HG03064 (cell line): ENCODE measurements around the gene IFT43.

ENCODE experiments used
- ATAC-seq: cut with Tn5 transposase; IDR thresholded peaks from one replicate; pipeline ENCODE4 v1.9.1; 2021; ENCODE audit warnings: low read depth; ENCODE audit not compliant: unreplicated experiment

IFT43 gene

DNA sequence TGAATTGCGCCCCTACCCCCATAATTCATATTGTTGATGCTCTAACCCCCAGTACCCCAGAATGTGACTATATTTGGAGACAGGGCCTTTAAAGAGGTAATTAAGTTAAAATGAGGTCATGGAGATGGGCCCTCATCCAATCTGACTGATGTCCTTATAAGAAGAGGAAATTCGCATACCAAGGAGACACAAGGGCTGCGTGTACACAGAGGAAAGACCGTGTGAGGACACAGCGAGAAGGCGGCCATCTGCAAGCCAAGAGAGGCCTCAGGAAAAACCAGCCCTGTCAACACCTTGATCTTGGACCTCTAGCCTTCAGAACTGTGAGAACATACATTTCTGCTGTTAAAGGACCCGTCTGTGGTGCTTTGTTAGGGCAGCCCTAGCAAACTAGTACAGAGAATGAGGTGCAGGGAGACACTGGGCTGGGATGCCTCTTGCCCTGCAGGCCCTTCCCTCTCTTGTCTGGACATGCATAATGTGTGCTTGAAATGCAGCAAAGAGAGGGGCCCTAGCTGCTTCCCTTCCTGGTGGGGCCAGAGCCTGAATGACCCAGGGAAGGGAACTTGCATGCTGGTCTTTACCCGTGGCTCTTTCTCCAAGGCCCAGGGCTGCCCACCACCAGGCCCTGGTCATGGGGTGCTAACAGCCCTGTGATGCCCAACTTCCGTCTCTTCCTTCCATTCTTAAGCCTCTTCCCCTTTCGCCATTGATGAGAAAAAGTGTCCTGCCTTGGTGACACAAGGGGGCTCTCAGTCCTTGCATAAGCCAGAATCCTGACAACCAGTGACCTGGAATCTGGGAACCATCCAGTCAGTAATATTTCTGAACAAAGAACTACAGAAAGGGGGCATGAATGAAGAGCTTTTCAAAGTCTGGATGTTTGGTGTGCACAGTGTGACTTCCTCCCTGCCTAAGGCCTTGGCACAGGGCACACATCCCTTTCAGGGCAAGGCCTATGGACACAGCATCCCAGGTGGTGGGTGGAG, 116.1 kb downstream of the IFT43 start:
- no peak for ATAC-seq

- no peak for ATAC-seq
These were observed 119.3 kb downstream of the IFT43 start for GRCh38 chr14:76104802-76105355.

DNA sequence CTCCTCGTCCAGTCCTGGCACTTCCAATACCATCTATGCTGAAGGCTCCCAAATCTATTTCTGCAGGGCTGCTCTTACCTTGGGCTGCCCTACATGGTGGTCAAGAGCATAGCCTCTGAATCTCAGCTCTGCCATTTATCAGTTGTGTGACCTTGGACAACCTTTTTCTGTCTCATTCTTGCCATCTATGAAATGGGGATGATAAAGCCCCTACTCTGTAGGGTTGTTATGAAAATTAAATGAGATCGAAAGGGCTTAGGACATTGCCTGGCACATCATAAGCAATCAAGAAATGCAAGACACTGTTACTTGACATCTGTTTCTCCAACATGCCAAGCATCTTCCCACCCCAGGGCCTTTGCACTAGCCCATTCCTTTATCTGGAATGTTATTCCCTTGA, 120.6 kb downstream of the IFT43 start:
- no peak for ATAC-seq

DNA sequence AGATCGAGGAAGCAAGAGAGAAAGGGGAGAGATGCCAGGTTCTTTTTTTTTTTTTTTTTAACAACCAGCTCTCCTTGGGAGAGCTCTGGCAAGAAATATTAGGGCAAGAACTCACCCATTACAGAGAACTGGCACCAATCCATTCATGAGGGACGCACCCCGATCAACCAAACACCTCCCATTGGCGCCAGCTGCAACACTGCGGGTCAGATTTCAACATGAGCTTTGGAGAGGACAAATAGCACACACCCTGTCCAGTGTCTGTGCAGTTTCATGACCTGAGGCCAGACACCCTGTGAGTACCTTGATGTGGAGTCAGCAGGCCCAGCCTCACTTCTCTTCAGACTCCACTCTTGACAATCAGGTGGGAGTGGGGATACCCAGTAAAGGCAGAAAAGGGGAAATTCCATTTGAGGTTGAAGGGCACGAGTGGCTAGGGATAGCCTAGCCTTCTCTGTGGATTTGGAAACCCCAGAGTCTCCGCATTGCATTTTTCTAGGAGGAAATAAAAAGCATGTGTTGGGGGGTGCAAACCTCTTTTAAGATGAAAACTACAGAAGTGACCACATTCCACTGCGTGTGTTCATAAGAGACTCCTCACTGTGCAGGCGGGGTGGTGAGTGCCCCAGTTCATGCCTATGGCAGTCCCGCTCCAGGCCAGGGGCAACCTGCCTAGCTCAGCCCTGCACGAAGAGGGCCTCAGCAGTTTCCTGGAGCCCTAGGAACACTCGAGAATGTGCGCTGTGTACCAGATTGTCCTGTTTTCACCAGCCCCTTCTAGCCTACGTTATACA, 123.7 kb downstream of the IFT43 start:
- ATAC-seq = no peak

- no peak for ATAC-seq
These were observed 127.5 kb downstream of the IFT43 start for GRCh38 chr14:76112889-76113624.

DNA sequence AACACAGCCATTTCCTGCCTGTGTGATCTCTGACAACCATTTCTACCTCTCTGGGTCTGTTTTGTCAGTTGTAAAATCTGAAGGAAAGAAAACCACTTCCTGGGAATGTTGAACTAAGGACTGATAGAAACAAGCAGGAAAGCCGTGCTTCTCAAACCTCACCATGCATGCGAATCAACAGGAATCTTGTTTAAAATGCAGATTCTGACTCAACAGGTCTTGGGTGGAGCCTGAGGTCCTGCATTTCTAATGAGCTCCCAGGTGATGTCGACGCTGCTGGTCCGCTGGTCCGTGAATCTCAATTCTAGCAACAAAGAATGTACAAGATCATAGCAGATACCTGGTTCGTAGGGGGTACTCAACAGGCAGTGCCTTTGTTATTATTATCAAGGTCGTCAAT, 128.1 kb downstream of the IFT43 start:
- ATAC-seq = no peak

- ATAC-seq = no peak
These were observed 129.5 kb downstream of the IFT43 start for GRCh38 chr14:76115010-76115422.

DNA sequence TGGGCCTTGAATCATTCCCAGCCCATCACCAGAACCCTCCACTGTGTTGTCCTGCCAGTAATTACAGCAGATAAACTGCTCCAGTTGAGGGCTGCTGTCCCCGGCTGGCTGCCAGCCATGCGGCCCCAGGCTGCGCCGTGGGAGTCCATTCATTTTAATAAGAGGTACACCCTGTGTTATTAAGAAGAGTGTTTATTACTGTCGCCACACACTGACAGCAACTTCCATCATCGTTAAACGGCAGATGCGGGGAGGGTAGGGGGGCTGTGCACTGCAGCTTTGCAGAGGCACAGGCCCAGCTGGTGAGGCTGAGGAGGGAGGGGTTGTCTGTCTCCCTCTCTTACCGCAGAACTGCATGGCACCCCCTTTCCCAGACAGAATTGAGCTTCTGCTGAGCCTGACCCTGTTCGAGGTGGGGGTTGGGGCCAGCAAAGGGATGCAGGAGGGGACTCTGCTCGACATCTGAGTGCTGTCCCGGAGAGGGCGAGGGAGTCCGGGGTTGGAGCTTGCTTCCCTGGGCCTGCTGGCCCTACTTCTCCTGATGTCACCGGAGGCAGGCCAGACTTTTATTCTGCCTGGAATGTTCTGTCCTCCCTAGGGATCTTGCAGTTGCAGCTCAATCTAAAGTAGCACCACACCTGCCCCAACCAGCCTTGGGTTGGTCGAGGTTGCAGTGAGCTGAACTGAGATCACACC, 132.4 kb downstream of the IFT43 start:
- no peak for ATAC-seq

GRCh38 chr14:76118594-76118993, 133.0 kb downstream of the IFT43 start:
- no peak for ATAC-seq

GRCh38 chr14:76121089-76121748, 135.7 kb downstream of the IFT43 start:
- no peak for ATAC-seq

DNA sequence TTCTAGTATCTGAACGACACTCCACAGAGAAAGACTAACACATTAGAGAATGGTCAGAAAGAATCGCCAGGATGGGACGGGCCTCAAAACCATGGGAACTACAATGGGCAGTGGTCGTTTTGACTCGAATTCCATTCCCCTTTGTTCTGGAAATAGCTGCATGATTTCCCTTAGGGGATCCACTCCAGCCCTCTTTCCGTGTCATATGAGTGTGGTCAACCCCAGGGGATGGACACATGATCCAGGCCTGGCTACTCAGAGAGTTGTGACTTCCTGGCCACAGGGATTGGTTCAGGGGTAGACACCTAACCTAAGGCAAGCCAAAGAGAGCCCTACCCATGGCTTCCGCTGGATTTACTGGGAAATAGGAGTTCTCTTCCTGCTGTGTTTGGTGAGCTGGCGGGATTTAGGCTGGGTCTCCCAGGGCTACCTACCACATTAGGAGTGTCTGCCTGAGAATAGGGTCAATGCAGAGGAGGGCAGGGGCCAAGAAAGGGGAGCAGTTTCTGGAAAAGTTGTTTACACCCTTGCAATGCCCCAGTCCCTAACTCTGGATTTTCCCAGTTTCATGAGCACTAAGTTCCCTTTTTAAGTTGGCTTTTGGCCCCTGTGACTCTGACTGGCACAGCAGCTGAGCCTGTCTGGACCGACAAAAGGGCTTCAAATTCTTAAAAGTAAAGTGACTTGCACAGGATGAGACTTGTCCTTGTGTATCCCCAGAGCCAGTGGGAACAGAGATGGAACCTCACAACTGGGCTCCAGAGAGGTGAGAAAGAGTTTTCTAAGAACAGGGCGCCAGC, 138.1 kb downstream of the IFT43 start:
- ATAC-seq = no peak

DNA sequence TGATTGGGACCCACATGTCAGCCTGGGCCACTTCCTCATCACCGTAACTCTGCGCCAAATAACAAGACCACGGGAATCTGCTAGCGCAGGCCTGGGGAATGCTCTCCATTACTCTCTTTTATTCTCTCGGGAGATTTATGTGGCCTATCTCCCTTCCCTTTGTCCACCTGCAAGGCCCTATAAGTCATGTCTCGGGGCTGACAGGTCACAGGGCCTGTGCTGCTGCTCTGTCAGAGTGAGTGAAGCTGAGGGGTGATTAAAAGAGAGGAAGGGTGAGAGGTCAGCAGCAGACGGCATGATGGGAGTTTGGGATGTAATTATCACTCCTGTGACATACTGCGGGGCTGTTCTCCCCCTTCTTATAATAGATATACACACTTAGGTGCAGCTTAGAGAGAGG, 139.9 kb downstream of the IFT43 start:
- no peak for ATAC-seq

GRCh38 chr14:76126076-76126475, 140.5 kb downstream of the IFT43 start:
- ATAC-seq = no peak

- no peak for ATAC-seq
These were observed 144.5 kb downstream of the IFT43 start for GRCh38 chr14:76129851-76130576.

- no peak for ATAC-seq
These were observed 145.8 kb downstream of the IFT43 start for GRCh38 chr14:76131071-76131965.

DNA sequence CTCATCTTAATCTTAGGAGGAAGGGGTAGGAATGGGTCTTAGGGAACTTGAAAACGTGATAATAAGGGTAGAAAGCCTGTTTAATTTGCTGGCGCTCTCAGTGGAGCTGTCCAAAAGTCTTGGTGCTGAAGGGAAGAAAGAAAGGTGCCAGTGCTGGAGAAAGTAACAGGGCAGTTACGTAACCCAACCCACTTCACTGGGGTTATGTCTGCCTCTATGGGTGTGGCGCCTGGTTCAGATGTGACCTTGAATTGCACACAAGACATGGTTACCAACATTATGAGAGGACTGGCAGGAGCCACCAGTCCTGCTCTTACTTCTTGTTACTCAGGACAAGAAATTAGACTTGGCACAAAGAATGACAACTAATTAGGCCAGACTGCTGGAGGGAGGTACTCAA, 147.5 kb downstream of the IFT43 start:
- ATAC-seq = no peak
